K562 (cell line): ENCODE measurements around the gene CGB8.

Experiments
- EHMT2 ChIP-seq: fragments of 450-650 bp; IDR thresholded peaks from 2 replicates; pipeline ENCODE4 v1.6.1; 2018; ENCODE audit warnings: antibody characterized with exemption
- PHF8 ChIP-seq: fragments of 200-600 bp; sonication (generic); IDR thresholded peaks from 2 replicates; pipeline ENCODE4 v1.6.1; 2012; ENCODE audit warnings: mixed run types, mild to moderate bottlenecking, inconsistent platforms, low read length, moderate library complexity, borderline replicate concordance
- TF ChIP-seq, protein P1 (sequence below): sonication (generic); formaldehyde crosslinking; IDR thresholded peaks from 2 replicates; pipeline ENCODE4 v1.9.0; 2022; ENCODE audit warnings: mild to moderate bottlenecking, missing genetic modification reagents
- TF ChIP-seq, protein P2 (sequence below), 3 experiments: IDR thresholded peaks in 2 of 3; conservative IDR thresholded peaks in 1 of 3; 2 replicates each; pipeline ENCODE4 v1.5.1; 2011 to 2012; ENCODE audit warnings: low read length in 3 of 3, mild to moderate bottlenecking in 3 of 3, control low read depth in 2 of 3, improper control_type of control experiment in 1 of 3, inconsistent platforms in 1 of 3, low read depth in 1 of 3, mixed read lengths in 1 of 3, moderate library complexity in 1 of 3; ENCODE audit not compliant: insufficient read depth in 2 of 3
- TF ChIP-seq, protein P3 (sequence below): sonication (generic); formaldehyde crosslinking; IDR thresholded peaks from 2 replicates; pipeline ENCODE4 v1.8.1; 2023; ENCODE audit warnings: mild to moderate bottlenecking, missing genetic modification reagents

DNA sequence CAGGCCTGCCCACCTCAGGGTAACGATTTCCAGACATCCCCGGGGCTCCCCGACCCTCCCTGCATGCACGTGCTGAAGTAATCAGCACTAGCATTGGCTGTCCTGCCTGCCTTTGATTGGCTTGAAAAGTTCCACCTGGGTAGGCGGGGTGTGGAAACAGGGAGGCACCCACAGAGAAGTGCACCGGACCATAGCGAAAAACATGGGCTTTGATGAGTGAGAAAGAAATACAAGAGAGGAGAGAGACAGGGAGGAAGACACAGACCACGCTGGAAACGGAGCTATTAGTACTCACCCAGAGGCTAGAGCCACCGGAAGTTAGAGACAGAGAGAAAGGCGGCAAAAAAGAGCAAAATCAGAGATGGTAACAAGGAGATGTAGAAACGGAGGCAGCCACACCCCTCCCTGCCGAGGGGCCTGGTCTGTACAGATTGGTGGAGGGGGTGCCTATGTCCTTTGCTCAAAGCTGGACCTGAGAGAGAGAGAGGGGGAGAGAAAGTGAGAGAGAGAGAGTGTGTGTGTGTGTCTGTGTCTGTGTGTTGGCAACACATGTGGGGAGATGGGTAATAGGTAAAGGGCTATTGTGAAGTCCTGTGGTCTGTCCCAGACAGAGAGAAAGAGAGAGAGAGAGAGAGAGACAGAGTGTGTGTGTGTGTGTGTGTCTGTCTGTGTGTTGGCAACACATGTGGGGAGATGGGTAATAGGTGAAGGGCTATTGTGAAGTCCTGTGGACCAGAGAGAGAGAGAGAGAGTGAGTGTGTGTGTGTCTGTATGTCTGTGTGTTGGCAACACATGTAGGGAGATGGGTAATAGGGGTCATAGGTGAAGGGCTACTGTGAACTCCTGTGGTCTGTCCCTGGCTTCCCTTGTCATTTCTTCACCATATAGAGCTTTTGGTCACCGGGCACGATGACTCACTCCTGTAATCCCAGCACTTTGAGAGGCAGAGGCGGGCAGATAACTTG is 27.7 kb downstream of the CGB8 start:
- TF ChIP-seq, protein P1, sequence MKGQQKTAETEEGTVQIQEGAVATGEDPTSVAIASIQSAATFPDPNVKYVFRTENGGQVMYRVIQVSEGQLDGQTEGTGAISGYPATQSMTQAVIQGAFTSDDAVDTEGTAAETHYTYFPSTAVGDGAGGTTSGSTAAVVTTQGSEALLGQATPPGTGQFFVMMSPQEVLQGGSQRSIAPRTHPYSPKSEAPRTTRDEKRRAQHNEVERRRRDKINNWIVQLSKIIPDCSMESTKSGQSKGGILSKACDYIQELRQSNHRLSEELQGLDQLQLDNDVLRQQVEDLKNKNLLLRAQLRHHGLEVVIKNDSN (CRISPR knock-in tag): no peak
- TF ChIP-seq, protein P2, sequence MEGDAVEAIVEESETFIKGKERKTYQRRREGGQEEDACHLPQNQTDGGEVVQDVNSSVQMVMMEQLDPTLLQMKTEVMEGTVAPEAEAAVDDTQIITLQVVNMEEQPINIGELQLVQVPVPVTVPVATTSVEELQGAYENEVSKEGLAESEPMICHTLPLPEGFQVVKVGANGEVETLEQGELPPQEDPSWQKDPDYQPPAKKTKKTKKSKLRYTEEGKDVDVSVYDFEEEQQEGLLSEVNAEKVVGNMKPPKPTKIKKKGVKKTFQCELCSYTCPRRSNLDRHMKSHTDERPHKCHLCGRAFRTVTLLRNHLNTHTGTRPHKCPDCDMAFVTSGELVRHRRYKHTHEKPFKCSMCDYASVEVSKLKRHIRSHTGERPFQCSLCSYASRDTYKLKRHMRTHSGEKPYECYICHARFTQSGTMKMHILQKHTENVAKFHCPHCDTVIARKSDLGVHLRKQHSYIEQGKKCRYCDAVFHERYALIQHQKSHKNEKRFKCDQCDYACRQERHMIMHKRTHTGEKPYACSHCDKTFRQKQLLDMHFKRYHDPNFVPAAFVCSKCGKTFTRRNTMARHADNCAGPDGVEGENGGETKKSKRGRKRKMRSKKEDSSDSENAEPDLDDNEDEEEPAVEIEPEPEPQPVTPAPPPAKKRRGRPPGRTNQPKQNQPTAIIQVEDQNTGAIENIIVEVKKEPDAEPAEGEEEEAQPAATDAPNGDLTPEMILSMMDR (IDR thresholded peaks at IDR 0.05 in 2 of 3, conservative IDR thresholded peaks at IDR 0.05 in 1 of 3; ENCODE audit: insufficient read depth in 2 of 3, low read depth in 1 of 3, low read length in 3 of 3): no peak
- no peak for TF ChIP-seq PHF8
- TF ChIP-seq EHMT2: no peak
- TF ChIP-seq, protein P3, sequence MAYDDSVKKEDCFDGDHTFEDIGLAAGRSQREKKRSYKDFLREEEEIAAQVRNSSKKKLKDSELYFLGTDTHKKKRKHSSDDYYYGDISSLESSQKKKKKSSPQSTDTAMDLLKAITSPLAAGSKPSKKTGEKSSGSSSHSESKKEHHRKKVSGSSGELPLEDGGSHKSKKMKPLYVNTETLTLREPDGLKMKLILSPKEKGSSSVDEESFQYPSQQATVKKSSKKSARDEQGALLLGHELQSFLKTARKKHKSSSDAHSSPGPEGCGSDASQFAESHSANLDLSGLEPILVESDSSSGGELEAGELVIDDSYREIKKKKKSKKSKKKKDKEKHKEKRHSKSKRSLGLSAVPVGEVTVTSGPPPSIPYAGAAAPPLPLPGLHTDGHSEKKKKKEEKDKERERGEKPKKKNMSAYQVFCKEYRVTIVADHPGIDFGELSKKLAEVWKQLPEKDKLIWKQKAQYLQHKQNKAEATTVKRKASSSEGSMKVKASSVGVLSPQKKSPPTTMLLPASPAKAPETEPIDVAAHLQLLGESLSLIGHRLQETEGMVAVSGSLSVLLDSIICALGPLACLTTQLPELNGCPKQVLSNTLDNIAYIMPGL (CRISPR knock-in tag): no peak
